OCI-LY3 (cell line): Measurements from ENCODE around the gene SELENOK.

Experiments
- EZH2phosphoT487 ChIP-seq: fragments of 200-600 bp; shearing (Covaris generic); IDR thresholded peaks from 2 replicates; pipeline ENCODE4 v1.6.1; 2018; ENCODE audit warnings: antibody characterized with exemption, mixed run types, low read depth
- TF ChIP-seq, protein P1 (sequence below): fragments of 200-600, 300-600 bp; sonication (generic); IDR thresholded peaks from 2 replicates; pipeline ENCODE4 v1.5.1; 2014; ENCODE audit warnings: antibody characterized with exemption, low read length, low read depth

- TF ChIP-seq, protein P1, sequence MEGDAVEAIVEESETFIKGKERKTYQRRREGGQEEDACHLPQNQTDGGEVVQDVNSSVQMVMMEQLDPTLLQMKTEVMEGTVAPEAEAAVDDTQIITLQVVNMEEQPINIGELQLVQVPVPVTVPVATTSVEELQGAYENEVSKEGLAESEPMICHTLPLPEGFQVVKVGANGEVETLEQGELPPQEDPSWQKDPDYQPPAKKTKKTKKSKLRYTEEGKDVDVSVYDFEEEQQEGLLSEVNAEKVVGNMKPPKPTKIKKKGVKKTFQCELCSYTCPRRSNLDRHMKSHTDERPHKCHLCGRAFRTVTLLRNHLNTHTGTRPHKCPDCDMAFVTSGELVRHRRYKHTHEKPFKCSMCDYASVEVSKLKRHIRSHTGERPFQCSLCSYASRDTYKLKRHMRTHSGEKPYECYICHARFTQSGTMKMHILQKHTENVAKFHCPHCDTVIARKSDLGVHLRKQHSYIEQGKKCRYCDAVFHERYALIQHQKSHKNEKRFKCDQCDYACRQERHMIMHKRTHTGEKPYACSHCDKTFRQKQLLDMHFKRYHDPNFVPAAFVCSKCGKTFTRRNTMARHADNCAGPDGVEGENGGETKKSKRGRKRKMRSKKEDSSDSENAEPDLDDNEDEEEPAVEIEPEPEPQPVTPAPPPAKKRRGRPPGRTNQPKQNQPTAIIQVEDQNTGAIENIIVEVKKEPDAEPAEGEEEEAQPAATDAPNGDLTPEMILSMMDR = no peak
- TF ChIP-seq EZH2phosphoT487 = no peak
Observed at GRCh38 chr3:53850895-53851294, 40.8 kb downstream of the SELENOK start.
